Measurements from ENCODE around the gene PPTC7.

Gene PPTC7, protein sequence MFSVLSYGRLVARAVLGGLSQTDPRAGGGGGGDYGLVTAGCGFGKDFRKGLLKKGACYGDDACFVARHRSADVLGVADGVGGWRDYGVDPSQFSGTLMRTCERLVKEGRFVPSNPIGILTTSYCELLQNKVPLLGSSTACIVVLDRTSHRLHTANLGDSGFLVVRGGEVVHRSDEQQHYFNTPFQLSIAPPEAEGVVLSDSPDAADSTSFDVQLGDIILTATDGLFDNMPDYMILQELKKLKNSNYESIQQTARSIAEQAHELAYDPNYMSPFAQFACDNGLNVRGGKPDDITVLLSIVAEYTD

DNA sequence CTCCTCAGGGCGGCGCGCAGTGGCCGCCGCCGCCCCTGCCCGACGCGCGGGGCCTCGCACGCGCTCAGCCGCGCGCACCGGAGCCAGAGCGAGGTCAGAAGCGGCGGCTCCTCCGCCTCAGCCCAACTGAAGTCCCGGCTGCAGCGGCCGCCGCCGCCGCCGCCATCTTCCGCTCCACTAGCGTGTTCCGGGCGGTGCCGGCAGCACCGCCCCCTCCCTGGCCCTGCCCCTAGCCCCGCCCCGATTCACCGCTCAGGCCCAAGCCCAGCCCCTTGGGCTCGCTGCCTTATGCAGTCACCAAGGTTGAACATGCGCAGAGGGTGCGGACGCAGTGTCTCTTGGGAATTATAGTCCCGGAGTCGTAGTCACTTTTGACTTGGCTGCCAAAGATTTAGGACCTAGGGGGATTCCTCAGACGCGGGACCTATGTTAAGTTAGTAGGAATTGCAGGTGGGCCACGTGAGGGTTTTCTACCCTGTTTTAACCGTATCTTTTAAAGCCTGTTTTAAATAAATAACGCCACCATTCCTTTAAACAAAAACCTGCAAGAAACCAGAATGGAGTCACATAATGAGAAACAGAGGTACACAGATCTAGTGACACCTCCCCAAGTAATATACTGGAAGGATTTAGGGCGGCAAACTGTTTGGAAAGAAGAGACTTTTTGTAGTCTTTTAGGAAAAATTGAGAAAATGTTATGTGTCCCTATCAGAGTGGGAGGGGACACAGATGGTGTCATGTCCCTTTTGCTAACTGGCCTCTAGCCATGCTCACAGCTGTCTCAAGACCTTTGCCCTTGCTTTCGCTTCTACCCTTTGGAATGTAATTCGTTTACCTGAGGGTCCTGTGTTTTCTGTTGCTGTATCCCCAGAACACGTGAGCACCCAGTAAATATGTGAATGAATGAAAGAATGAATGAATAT lies at the start of gene PPTC7:
PPTC7 (minus strand) TSS at position 182 of the 923 bp plus-strand sequence. CDS start 287 bp downstream, outside the sequence.
- Histone ChIP-seq H3K9me3 (ENCODE audit: control insufficient read depth in 1 of 2, low read length in 2 of 2) (no peaks in the 10 kb centered on the region), H3K36me3 (ENCODE audit: control insufficient read depth in 1 of 2, insufficient read depth in 2 of 2, low read length in 2 of 2) (no peaks in the 10 kb centered on the region), H3K4me1 (ENCODE audit: control insufficient read depth in 1 of 2, insufficient read depth in 2 of 2, low read length in 2 of 2) (peaks cover 39 to 42% of the 10 kb centered on the region in 2 donors), H3K27me3 (ENCODE audit: control insufficient read depth in 1 of 2, insufficient read depth in 2 of 2, low read length in 2 of 2) (no peaks in the 10 kb centered on the region), H3K27ac (ENCODE audit: low read depth, low read length) (peak within 1 kb of the TSS; percentile 88), H3K9ac (ENCODE audit: low read depth in 1 of 2, low read length in 2 of 2) (peak within 1 kb of the TSS; percentile 82 to 84), H3K4me3 (ENCODE audit: low read depth in 1 of 2, low read length in 2 of 2) (peak within 1 kb of the TSS; percentile 88 to 93)

DNA sequence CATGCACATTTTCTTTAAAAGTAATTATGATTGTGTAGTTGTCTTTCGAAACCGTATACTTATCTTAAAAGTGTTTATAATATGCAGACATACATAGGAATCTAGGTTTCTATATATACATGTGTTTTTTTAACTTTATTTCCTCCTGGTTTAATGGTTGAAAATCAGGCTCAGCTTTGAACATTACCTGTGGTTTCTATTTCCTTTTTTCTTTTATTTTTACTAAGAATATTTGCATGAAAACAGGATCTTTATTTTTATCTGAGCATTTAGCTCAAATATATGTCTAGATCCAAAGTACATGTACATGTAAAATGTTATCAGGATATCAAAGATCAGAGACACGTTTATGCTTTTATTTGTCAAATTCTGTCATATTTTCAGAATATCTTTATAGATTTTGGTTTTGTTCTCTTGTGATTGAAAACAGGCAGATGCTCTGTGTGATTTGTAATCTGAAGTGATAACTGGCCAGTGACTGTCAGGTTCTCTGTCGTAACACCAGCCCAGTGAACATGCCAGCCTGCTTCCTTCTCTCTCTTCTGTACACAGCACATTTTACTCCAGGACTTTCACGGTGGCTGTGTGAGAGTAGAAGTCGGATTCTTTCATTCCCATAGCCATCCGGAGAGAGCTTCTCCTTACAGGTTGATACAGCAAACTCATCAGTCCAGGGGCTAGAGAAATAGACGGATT lies 44.5 kb upstream of the PPTC7 start:
- no peaks in the 10 kb centered on the region for H3K9me3 ChIP-seq (ENCODE audit: control insufficient read depth in 1 of 2, low read length in 2 of 2)

DNA sequence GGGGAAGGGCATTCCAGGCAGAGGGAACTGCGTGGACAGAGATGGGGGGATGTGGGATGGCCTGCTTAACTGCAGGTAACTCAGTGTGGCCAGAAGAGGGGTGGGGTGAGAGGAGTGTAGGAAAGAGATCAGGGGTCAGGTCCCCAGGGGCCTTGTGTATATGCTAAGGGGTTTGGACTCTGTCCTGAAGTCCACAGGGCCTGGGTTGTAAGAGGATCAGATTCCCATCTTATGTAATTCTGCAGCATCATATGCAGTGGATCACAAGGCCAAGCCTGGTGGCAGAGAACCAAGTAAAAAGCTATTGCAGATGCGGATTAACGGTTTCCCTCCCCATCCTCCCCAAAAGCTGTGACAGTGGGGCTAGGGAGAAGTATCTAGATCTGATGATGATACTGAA lies 39.5 kb upstream of the PPTC7 start:
- no peak overlapping the region for H3K9ac ChIP-seq (ENCODE audit: low read depth in 1 of 2, low read length in 2 of 2)
- H3K27me3 ChIP-seq (ENCODE audit: control insufficient read depth in 1 of 2, insufficient read depth in 2 of 2, low read length in 2 of 2): no peaks in the 10 kb centered on the region
- no peak overlapping the region for H3K27ac ChIP-seq (ENCODE audit: low read depth, low read length)
- no peaks in the 10 kb centered on the region for H3K4me1 ChIP-seq (ENCODE audit: control insufficient read depth in 1 of 2, insufficient read depth in 2 of 2, low read length in 2 of 2)
- H3K4me3 ChIP-seq (ENCODE audit: low read depth in 1 of 2, low read length in 2 of 2): no peak overlapping the region
- H3K36me3 ChIP-seq (ENCODE audit: control insufficient read depth in 1 of 2, insufficient read depth in 2 of 2, low read length in 2 of 2): no peaks in the 10 kb centered on the region
- H3K9me3 ChIP-seq (ENCODE audit: control insufficient read depth in 1 of 2, low read length in 2 of 2): no peaks in the 10 kb centered on the region

More for the DNA sequence above, 44.5 kb upstream of the PPTC7 start:
- Histone ChIP-seq H3K36me3 (ENCODE audit: control insufficient read depth in 1 of 2, insufficient read depth in 2 of 2, low read length in 2 of 2) (no peaks in the 10 kb centered on the region), H3K9ac (ENCODE audit: low read depth in 1 of 2, low read length in 2 of 2) (no peak overlapping the region), H3K27ac (ENCODE audit: low read depth, low read length) (no peak overlapping the region), H3K4me3 (ENCODE audit: low read depth in 1 of 2, low read length in 2 of 2) (no peak overlapping the region), H3K4me1 (ENCODE audit: control insufficient read depth in 1 of 2, insufficient read depth in 2 of 2, low read length in 2 of 2) (no peaks in the 10 kb centered on the region), H3K27me3 (ENCODE audit: control insufficient read depth in 1 of 2, insufficient read depth in 2 of 2, low read length in 2 of 2) (no peaks in the 10 kb centered on the region)

DNA sequence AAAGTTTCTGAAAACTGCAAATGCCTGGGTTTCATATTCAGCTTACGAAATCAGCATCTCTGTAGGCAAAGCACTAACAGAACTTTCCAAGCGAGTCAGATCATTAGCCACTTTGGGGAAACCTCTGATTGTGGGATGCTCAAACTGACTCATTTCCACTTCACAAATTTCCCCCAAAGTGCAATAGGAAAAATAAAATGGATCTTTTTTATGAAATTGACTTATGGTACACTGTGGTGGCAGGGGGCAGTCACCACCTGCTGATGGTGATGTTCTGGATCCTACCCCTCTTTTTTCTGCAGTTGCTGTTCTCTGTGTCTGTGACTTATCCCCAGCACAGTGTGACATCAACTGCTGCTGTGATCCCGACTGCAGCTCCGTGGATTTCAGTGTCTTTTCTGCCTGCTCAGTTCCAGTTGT lies 36.4 kb upstream of the PPTC7 start:
- Histone ChIP-seq H3K27ac (ENCODE audit: low read depth, low read length) (no peak overlapping the region), H3K4me3 (ENCODE audit: low read depth in 1 of 2, low read length in 2 of 2) (no peak overlapping the region), H3K4me1 (ENCODE audit: control insufficient read depth in 1 of 2, insufficient read depth in 2 of 2, low read length in 2 of 2) (peaks cover under 1 to 3% of the 10 kb centered on the region in 2 donors), H3K27me3 (ENCODE audit: control insufficient read depth in 1 of 2, insufficient read depth in 2 of 2, low read length in 2 of 2) (no peaks in the 10 kb centered on the region), H3K9ac (ENCODE audit: low read depth in 1 of 2, low read length in 2 of 2) (no peak overlapping the region), H3K36me3 (ENCODE audit: control insufficient read depth in 1 of 2, insufficient read depth in 2 of 2, low read length in 2 of 2) (no peaks in the 10 kb centered on the region), H3K9me3 (ENCODE audit: control insufficient read depth in 1 of 2, low read length in 2 of 2) (no peaks in the 10 kb centered on the region)

DNA sequence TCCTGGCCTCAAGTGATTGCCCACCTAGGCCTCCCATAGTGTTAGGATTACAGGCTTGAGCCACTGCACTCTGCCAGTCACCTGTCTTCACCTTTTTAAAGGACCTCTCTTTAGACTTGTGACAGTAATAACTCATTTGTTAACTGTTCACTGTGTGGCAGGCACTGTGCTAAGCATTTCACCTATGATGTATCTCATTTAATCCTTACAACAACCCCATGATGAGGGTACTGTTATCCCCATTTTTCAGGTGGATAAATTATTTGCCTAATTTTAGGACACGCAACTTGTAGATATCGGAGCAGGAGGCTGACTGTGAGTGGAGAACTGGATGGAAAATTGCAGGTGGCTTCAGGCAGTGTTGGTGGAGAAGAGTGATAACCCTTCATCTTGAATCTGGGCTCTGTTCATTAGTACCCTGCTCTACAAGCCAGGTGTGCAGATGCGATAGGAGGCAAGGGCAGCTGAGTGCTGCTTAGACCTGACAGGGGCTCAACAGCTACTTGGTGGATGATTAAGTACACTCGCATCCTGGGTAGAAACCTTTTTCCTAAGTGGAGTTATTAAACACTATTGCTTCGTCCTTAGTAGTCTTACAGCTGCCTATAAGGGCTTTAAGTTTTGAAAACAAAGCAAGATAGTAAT lies 33.5 kb upstream of the PPTC7 start:
- H3K4me1 ChIP-seq (ENCODE audit: control insufficient read depth in 1 of 2, insufficient read depth in 2 of 2, low read length in 2 of 2): peaks cover 5 to 9% of the 10 kb centered on the region in 2 donors
- H3K27ac ChIP-seq (ENCODE audit: low read depth, low read length): no peak overlapping the region
- H3K9me3 ChIP-seq (ENCODE audit: control insufficient read depth in 1 of 2, low read length in 2 of 2): no peaks in the 10 kb centered on the region
- H3K27me3 ChIP-seq (ENCODE audit: control insufficient read depth in 1 of 2, insufficient read depth in 2 of 2, low read length in 2 of 2): no peaks in the 10 kb centered on the region
- no peaks in the 10 kb centered on the region for H3K36me3 ChIP-seq (ENCODE audit: control insufficient read depth in 1 of 2, insufficient read depth in 2 of 2, low read length in 2 of 2)
- no peak overlapping the region for H3K4me3 ChIP-seq (ENCODE audit: low read depth in 1 of 2, low read length in 2 of 2)
- H3K9ac ChIP-seq (ENCODE audit: low read depth in 1 of 2, low read length in 2 of 2): no peak overlapping the region

DNA sequence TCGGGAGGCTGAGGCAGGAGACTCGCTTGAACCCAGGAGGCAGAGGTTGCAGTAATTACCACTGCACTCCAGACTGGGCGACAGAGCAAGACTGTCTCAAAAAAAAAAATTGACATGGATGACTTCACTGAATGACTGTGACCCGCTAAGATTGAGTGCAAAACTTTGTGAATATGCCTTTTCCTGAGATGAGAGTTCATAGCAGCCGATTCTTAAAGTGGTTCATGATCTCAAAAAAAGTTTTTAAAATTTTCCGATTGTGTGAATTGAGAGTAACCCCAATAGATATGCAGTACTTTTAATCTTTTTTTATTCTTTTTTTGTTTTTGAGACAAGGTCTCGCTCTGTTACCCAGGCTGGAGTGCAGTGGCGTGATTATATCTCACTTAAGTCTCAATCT lies 32.1 kb upstream of the PPTC7 start:
- Histone ChIP-seq H3K27ac (ENCODE audit: low read depth, low read length) (no peak overlapping the region), H3K9ac (ENCODE audit: low read depth in 1 of 2, low read length in 2 of 2) (no peak overlapping the region), H3K4me3 (ENCODE audit: low read depth in 1 of 2, low read length in 2 of 2) (no peak overlapping the region), H3K4me1 (ENCODE audit: control insufficient read depth in 1 of 2, insufficient read depth in 2 of 2, low read length in 2 of 2) (peaks cover 5 to 9% of the 10 kb centered on the region in 2 donors), H3K27me3 (ENCODE audit: control insufficient read depth in 1 of 2, insufficient read depth in 2 of 2, low read length in 2 of 2) (no peaks in the 10 kb centered on the region), H3K36me3 (ENCODE audit: control insufficient read depth in 1 of 2, insufficient read depth in 2 of 2, low read length in 2 of 2) (no peaks in the 10 kb centered on the region), H3K9me3 (ENCODE audit: control insufficient read depth in 1 of 2, low read length in 2 of 2) (no peaks in the 10 kb centered on the region)

DNA sequence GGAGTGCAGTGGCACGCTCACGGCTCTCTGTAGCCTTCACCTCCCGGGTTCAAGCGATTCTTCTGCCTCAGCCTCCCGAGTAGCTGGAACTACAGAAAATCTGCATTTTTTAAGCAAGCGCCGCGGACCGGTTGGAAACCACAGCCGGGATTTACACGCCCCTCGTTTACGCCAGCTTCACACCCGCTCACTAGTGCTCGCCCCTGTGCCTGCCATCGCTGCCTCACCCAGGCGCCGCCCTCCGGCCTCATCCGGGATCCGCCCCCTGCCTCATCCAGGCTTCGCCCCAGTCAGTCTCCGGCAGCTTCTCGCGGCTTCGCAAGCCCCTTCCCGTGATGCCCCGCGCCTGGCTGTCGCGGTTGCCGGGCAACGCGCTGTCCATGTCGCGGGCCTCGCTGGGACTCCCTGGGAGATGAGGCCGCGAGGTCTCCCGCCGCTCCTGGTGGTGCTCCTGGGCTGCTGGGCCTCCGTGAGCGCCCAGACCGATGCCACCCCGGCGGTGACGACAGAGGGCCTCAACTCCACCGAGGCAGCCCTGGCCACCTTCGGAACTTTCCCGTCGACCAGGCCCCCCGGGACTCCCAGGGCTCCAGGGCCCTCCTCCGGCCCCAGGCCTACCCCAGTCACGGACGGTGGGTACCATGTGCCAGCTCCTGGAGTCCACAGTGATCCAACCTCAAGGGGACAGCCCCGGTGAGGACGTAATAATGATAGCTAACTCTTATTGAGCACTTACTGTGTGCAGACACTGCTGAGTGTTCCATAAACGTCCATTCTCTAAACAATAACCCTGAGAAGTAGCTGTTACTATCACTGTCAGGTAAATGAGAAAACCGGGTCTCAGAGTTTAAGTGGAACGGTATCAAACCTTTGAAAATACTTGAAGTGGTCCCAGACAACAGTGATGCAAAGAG lies 30.9 kb upstream of the PPTC7 start, which contains the start of gene TCTN1:
TCTN1 (plus strand) TSS at position 359 of the 914 bp plus-strand sequence; CDS start at position 413, 54 bp downstream.
- no peaks in the 10 kb centered on the region for H3K27me3 ChIP-seq (ENCODE audit: control insufficient read depth in 1 of 2, insufficient read depth in 2 of 2, low read length in 2 of 2)
- H3K9me3 ChIP-seq (ENCODE audit: control insufficient read depth in 1 of 2, low read length in 2 of 2): no peaks in the 10 kb centered on the region
- H3K9ac ChIP-seq (ENCODE audit: low read depth in 1 of 2, low read length in 2 of 2): peak within 1 kb of the TSS; percentile 59 to 80
- no peaks in the 10 kb centered on the region for H3K36me3 ChIP-seq (ENCODE audit: control insufficient read depth in 1 of 2, insufficient read depth in 2 of 2, low read length in 2 of 2)
- H3K4me1 ChIP-seq (ENCODE audit: control insufficient read depth in 1 of 2, insufficient read depth in 2 of 2, low read length in 2 of 2): peaks cover 5 to 9% of the 10 kb centered on the region in 2 donors
- peak within 1 kb of the TSS; percentile 82 to 86 for H3K4me3 ChIP-seq (ENCODE audit: low read depth in 1 of 2, low read length in 2 of 2)
- H3K27ac ChIP-seq (ENCODE audit: low read depth, low read length): no peak within 1 kb of the TSS

DNA sequence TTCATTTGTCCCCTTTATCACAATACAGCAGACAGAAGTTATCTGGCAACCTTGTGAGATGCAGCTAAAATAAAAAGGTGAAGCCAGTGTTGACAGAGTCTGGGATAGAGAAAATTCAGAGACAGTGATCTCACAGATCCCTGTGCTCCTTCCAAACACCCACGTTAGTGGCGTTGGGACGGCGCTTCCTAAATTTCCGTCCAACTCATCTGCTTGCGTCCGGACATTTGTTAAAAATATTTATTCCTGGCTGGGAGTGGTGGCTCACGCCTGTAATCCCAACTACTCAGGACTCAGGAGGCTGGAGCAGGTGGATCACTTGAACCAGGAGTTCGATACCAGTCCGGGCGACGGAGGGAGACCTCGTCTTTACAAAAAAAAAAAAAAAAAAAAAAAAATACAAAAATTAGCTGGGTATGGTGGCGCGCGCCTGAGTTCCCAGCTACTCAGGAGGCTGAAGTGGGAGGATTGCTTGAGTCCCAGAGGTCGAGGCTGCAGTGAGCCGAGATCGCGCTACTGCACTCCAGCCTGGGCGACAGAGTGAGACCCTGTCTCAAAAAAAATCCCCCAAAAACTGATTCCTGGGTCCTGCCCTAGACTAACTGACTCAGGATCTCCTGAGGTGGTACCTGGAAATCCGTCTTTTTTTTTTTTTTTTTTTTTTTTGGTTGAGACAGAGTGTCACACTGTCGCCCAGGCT lies 30.1 kb upstream of the PPTC7 start:
- Histone ChIP-seq H3K9me3 (ENCODE audit: control insufficient read depth in 1 of 2, low read length in 2 of 2) (no peaks in the 10 kb centered on the region), H3K36me3 (ENCODE audit: control insufficient read depth in 1 of 2, insufficient read depth in 2 of 2, low read length in 2 of 2) (no peaks in the 10 kb centered on the region), H3K9ac (ENCODE audit: low read depth in 1 of 2, low read length in 2 of 2) (peak overlapping the region; percentile 59 to 80), H3K27me3 (ENCODE audit: control insufficient read depth in 1 of 2, insufficient read depth in 2 of 2, low read length in 2 of 2) (no peaks in the 10 kb centered on the region), H3K4me1 (ENCODE audit: control insufficient read depth in 1 of 2, insufficient read depth in 2 of 2, low read length in 2 of 2) (peaks cover 5 to 9% of the 10 kb centered on the region in 2 donors), H3K27ac (ENCODE audit: low read depth, low read length) (no peak overlapping the region), H3K4me3 (ENCODE audit: low read depth in 1 of 2, low read length in 2 of 2) (peak overlapping the region; percentile 82 to 86)

Data from duodenal mucosa (tissue), 2 donors.